DMS114 treated with DMSO at 0.1 percent for 48 hours (cell line): ENCODE measurements around the gene AFAP1L1.

ENCODE experiments used
- DNase-seq: peaks from one replicate; lab custom pipeline; 2025; ENCODE audit not compliant: unreplicated experiment; lab: John Stamatoyannopoulos, UW

The AFAP1L1 gene

GRCh38 chr5:149367972-149368645 lies 96.5 kb downstream of the AFAP1L1 start:
- DNase-seq: no peak

DNA sequence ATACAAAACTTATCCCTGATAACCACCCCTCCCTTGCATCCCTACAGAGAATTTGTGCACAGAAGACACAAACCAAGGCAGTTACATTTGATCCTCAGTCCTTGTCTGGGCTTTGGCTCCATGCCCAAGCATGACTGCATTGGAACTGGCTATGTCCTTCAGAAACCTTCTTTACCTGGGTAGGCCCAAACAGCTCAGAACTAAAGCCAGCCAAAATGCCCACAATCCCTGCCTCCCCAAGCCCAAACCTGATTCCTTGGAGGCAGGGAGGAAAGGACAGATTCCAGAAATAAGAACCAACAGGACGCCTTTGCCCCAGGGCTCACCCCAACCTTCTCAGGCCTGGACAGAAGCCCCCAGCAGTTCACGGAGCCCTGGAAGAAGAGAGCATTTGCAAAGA lies 99.2 kb downstream of the AFAP1L1 start:
- no peak for DNase-seq

DNA sequence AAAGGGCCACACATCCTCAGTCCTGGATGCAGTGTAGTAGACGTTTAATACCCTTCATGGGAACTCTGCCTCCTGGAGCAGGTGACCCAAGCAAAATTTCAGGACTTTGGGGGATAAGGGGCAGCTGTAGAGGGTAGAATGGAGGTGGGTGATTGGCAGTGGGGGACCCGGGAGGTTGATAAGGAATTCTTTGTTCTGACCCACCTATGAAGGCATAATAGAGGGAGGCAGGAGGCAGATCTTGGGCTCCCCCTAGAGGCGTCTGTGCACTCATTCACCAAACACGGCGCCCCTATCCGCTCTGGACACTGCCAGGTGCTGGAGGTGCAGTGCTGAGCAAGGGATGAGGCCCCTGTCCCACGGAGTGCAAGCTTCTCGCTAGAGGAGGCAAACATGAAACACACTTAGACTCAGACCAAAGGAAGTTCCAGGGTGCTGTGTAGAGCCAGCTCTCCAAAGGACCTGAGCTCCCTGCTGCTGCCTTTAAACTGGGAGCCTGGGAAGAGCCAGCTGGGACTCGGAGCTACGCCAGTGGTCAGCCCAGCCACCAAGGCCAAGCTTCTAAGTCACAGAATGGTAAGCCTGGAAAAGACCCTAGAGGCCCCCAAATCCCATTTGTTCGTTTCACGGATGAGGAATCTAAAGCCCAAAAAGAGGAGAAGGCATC lies 99.8 kb downstream of the AFAP1L1 start:
- peak; percentile 39 for DNase-seq

DNA sequence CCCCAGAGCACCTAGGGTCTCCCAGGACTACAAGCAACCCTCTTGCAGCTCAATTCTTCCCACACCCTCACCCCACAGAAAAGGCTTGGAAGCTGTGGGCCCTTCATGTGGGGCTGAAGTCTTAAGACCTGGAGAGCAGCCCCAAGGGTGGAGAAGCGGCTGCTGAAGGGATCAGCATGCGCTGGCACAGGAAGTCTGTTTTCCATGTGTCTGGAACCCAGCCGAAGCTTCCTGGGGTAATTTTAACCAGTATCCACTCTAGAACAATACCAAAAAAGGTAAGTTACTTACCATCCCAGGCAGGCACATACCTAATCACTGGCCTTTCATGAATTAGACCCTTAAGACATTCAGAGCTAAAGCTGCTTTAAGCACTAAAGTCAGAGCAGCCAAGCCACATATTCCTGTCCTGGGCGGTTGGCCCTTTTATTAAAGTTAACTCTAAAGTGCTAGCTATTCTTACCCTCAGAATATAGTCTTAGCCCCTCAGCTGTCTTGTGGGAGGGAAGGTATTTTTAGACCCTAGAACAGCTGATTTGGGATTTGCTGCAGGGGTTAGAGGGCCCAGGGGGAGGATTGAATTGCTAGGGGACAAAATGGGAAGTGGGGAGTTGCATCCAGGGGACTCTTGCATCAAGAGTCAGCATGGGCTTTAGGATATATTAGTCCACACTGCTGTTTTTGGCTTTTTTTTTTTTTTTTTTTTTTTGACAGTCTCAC lies 100.6 kb downstream of the AFAP1L1 start:
- DNase-seq: no peak

DNA sequence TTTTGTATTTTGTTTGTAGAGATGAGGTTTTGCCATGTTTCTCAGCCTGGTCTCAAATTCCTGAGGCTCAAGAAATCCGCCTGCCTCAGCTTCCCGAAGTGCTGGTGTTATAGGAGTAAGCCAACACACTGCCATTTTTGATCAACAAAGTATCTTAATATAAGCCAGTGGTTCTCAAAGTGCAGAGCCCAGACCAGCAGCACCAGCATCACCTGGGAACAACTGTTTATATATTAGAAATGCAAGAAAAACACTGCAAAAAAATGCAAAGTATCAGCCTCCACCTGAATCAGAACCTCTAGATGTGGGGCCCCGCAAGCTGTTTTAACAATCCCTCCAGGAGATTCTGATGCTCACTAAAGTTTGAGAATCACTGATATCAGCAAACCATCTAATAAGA lies 101.3 kb downstream of the AFAP1L1 start:
- DNase-seq: no peak

DNA sequence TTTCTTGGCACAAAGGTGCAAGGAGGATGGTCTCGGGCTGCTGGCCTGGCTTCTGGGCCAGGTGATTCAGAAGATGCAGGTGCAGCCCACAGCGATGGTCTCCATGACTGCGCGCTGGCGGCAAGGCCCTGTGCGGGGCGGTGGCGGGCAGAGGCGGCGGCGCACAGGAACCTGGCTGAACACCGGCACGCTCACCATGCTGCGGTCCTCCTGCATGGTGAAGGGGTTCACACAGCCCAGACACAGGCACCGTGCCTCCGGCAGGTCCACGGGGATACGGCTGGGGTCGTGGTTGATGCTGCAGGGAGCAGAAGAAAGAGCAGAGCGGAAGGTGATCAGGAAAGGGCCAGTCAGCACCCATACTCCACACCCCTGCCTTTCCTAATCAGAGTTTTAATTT lies 102.6 kb downstream of the AFAP1L1 start:
- no peak for DNase-seq

DNA sequence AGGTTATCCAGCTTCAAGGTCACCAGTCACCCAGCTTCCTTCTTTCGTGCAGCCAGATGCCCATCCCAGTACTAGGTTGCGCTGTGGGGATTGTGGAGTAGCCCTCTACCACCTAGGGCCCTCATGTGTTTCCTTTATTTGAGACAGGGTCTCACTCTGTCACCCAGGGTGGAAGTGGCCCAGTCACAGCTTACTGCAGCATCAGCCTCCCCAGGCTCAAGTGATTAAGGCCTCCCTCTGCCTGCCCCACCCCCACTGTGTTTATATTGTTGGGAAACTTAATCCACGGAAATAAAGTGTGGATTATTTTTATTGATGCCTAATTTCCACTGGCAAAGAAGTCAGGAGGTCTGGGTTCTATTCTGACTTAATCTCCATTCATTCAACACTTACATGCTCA lies 103.1 kb downstream of the AFAP1L1 start:
- DNase-seq: no peak

DNA sequence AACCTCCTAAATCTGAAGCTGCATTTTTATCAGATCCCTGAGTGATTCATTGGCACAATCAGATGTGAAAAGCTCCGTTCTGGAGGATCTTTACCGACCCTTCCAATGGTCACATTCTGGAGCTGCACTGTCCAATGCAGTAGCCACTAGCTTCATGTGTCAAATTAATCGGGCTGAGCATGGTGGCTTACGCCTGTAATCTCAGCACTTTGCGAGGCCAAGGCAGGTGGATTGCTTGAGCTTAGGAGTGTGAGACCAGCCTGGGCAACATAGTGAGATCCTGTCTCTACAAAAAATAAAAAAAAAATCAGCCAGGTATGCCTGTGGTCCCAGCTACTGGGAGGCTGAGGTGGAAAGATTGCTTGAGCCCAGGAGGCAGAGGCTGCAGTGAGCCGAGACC lies 103.8 kb downstream of the AFAP1L1 start:
- no peak for DNase-seq

GRCh38 chr5:149376104-149376503 lies 104.4 kb downstream of the AFAP1L1 start:
- DNase-seq: no peak

DNA sequence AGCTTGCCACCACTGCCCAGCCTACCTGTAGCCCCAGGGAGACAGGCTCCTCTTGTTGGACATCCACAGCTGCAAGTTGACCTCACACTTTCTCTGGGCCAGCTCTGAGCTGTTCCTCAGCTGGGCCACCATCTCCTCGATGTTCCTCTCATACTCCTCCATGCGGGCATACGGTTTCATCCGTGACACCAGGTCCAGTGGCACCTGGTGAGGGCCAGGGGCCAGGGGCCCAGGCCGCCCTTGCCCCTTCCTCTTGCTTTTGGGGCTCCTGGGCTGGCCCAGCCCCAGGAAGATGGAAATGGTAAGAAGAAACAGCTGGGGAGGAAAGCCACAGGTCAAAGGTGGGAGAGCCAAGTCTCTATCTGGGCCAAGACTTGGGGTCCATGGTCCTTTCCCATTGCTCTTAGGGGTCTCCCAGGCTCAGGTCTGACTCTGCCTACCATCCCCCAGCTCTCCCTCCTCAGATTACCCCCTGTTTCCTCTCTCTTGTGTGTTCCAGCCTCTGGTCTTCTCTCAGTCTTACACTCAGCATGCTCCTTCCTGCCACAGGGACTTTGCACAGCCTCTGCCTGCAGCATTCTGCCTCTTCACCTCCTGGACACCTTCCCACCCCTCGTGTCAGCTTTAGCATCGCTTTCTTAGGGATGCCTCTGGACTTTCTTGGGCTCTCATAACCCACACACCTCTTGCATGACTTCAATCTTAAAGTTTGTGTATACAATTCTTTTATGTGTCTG lies 105.2 kb downstream of the AFAP1L1 start:
- DNase-seq: no peak

DNA sequence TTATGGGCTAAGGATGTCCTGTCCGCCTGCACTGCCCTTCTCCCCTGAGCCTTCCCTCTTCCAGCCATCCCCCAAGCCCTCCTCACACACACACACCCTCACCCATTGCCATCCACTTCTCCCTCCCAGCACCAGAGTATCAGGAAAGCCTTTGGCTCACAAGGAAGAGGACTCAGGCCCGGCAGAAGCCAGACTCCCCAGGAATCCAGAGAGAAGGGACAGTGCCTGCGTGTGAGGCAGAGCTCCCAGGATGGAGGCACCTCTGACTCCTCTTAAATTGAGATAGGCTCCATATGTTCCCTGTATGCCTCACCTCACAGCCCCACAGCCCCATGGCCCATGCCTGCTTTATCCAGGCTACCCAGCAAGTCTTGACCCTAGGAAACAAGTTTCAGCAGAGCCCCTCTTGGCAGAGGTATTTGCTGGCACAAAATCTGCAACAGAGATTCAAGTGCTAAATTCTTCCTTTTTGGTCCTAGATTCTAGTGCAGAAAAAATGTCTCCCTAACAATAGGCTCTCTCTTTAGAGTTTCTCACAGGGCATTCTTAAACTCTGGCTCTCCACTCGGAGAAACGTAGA lies 106.7 kb downstream of the AFAP1L1 start:
- DNase-seq: no peak

DNA sequence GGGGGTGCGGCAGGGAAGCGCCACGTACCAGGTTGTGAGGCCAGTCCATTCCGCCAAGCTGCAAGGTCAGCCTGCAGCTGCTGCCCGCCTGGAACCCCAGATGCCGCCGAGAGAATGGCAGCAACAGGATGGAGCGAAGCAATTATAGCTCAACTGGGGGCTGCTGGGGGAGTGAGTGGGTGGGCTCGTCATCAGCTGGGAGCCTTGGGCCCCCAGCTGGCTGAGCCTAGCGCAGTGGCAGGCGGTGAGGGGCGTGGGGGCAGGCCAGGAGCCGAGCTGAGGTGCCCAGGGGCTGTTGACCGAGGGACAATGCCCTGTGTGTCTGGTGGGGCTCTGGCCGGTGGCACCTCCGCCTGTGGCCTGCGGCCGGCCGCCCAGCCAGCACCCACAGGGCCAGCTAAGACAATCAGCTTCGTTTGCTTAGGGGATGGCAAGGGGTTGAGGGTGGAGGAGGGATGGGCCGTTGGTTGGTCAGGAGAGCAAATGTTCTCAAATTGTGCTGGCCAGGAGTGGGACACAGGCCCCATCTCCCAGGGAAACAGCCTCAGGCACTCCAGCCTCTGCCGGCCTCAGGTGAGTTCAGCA lies 107.6 kb downstream of the AFAP1L1 start, which contains the start of gene IL17B:
TSS of gene IL17B (minus strand) at position 116 of the 585 bp plus-strand sequence. CDS start at position 49, 67 bp downstream.
- no peak for DNase-seq

DNA sequence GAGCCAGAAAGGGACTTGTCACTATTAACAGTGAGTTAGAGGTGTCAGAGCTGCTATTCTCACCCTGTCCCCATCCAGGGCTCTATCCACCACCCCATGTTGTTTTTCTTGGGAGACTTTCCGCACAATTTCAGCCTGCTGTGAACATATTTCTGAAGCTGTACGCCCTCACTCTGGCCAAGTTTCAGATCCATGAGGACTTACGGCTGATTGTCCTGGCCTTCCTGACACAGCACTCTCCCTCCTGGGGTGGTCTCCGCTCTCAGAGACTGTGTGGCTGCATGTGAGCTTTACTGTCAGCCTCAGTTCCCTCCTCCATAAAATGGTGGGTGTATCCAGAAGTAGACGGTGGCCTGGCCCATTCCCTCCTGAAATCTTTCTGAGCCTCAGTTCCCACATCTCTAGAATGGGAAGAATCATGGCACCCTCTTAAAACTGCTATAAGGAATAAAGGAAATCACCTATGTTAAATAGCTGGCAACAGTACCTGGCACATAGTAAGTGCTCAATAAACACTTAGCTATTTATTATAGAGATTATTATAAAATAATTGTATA lies 108.2 kb downstream of the AFAP1L1 start:
- no peak for DNase-seq

- no peak for DNase-seq
Observed at GRCh38 chr5:149380466-149381121, 108.9 kb downstream of the AFAP1L1 start.

DNA sequence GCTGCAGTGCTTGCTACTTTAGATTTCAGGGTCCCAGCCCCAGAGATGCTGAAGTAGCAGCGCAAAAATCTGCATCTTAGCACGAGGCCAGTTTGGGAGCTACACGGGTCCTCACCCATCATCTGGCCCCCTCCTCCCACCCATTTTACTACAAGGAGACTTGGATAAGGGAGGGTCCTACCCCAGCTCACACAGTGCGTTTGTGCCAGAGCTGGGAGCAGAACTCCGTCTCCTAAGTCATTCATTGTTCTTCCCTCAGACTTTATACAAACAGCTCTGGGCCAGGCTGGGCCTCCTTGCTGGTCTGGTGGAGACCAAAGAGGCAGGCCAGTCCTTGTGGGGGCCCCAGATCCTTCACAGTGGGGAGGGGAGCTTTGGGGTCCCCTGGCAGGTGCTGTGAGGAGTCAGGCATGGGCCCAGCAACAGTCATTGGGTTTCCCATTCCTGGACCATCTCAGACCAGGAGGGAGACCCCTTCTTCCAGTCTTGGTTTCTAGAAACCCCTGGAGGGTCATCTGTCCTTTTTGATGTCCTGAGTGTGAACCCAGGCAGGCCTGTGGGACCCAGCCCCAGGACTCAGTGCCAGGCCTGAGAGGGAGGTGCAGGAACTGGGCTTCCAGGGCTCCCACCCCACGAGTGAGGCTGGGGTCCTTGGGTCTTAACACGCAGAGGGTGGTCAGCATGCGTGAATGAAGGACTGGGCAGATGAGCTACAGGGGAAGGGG lies 109.8 kb downstream of the AFAP1L1 start:
- no peak for DNase-seq

GRCh38 chr5:149381986-149382338 lies 110.3 kb downstream of the AFAP1L1 start:
- peak; percentile 57 for DNase-seq

DNA sequence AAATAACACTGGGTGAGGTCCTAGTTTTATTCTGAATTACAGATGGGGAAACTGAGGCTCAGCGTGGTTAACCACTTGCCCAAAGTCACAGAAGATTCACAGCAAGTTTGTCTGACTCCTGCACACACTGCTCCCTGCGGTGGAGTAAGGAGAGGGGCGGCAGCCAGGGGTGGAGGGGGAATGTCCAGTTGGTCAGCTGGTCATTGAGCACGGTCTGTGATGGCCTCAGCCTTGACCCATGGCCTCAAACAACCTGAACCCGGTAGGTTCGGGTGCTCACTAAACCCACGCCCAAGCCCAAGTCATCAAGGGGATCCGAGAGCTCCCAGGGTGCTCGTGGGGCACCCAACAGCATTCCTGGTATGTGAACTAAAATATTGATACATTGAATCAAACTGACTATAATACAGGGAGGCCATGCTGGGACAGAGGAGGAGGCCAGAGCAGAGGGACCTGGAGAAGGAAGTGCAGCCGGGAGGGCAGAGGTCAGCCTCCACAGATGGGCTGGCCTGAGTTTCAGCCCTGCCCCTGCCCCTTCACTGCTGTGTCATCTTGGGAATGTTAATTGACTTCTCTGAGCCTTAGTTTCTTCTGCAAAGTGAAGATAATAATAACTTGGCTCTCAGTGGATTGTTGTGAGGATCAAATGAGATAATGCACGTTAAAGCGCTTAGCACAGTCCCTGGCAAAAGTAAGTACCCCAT lies 111.0 kb downstream of the AFAP1L1 start:
- no peak for DNase-seq

DNA sequence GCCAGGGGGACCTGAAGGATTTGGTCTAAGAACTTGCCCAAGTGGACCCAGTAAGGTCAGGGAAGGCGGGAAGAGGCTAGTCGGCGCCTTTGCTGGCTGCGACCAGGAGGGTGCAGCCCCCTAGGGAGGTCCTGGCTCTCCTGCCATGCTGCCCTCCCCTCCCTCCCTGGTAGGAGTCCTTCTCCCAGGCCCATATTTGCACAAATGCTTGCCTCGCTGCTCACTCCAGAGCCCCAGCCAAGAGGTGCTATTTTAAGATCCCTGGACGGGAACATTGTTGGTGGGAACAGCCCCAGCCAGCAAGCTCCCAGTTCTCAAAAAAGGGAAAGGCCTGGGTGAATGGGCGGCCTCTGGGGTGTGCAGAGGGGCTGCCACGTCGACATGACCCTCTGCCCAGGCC lies 111.7 kb downstream of the AFAP1L1 start:
- no peak for DNase-seq

DNA sequence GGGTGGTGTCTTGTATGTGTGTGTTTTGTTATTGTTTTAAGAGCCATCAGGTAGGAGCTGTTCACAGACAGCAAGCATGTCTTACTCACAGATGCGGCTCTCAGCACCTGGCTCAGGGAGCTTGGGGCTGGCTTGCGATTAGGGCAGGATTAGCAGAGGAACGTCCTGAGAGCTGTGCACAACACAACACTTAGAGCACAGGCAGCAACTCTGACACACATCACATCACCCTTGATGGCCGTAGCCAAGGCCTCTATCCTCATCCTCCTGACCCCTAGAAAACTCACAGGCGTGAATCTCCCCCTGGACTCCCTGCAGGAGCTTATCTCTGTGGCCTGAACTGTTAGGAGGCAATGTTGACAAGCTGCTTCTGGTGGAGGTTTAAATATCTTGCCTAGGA lies 114.5 kb downstream of the AFAP1L1 start:
- DNase-seq: no peak
